ENCODE measurements around the gene AIG1.
A peak's percentile ranks its signal among the peaks of the same experiment; 100 is the strongest.

The AIG1 gene

DNA sequence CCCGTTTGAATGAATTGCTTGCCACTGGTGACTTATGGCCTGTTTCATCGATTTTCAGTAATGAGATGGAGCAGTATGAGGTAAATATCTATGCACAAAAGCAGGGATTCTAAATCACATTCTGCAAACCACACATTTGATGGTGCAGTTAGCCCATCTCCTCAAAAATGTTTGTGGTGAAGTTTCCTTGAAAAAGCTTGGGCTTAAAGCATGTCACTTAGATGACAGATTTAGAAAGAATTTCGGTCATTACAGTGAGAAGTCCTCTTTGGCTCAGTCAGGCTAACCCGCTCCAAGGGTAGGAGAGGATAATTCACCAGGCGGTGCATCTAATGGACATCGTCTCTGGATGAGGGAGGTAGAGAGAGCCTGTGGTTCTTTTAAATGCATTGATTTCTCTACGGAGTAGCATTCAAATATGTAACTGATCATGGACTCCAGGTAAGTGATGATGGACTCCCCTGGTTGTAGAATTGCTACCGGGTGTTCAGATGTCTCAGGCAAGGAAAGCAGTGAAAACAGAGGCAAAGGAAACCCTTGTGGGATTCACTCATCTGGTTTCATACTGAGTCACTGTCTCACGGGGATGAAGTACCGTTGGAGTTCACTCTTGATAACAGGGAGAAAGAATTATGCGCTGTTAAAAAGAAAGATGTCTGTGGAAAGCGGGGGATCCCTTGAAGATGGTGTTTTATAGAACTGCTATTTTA is 65.3 kb downstream of the AIG1 start:
- no peak for DNase-seq (ENCODE audit: low read depth in 2 of 2, low spot score in 1 of 2)

DNA sequence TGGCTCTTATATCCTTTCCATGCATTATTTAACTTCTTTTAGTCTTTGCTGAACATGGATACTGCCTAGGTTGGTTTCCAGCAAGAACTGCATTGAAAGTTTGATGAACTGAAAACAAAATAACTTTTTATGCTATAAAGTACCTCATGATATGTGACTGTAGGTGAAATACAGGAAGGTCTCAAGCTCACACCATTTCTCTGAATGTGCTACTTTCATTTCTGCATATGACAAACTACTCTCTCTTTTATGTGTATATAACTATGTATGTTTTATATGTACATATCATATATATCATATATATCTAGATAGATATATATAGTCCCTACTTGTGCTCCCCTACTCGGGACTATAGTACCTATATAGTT is 65.9 kb downstream of the AIG1 start:
- no peak for DNase-seq (ENCODE audit: low read depth in 2 of 2, low spot score in 1 of 2)

DNA sequence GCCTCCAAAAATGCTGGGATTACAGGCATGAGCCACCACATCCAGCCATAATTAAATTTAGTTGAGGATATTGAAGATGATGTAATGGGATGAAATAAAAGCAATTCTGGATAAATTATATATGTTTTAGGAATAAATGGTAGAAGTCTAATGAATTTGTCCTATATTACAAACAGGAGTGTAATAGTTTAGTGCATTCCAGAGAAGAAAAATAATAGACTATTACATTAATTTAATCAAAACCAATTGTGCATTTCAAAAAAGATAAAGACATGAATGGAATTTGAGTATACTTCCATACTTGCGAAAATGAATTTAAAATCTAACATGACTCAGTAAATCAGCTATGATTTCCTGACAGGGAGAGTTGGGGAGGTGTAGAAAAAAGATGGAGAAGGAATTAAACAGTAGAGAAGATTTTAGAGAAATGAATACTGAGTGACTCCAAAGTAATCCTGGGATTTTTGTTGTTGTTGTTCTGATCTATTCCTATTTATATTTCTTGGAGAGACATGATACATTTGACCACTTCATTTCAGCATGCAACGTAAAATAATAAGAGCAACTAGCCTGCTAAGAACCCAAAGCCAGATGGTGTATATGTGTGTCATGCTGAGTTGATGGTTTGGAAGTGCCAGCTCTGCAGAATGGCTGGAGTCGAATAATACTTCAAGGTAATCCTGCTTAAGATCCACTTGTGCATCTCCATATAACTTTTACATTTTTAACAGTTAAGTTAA is 67.4 kb downstream of the AIG1 start:
- DNase-seq (ENCODE audit: low read depth in 2 of 2, low spot score in 1 of 2): no peak

DNA sequence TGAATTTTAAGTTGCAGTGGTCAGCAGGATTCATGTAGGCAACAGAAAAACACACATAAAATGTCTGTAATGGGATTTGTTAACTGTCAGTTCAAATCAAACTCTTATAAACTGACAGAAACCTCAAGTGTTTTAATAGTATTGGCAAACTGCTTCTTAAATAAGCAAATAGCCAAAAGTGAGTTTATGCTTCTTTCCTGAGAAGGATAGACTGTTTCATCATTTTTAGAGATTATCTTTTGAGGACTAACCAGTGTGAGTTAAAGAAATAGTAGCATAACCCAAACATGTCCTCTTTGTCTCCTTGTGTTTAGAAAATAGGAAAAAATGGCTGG is 68.0 kb downstream of the AIG1 start:
- DNase-seq (ENCODE audit: low read depth in 2 of 2, low spot score in 1 of 2): no peak

DNA sequence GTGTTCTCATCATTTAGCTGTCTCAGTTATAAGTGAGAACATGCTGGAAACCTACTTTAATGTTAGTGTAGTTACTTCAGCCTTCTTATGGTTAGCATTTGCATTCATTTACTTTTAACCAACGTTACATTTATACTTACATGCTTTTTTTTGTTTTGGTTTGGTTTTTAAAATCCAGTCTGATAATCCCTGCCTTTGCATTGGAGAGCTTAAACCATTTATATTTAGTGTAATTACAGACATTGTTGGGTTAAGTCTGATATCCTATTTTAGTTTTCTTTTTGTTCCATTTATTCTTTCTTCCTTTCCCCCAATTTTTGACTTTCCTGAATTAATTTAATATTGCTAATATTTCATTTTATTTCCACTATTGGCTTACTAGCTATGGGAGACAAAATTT is 70.2 kb downstream of the AIG1 start:
- no peak for DNase-seq (ENCODE audit: low read depth in 2 of 2, low spot score in 1 of 2)

DNA sequence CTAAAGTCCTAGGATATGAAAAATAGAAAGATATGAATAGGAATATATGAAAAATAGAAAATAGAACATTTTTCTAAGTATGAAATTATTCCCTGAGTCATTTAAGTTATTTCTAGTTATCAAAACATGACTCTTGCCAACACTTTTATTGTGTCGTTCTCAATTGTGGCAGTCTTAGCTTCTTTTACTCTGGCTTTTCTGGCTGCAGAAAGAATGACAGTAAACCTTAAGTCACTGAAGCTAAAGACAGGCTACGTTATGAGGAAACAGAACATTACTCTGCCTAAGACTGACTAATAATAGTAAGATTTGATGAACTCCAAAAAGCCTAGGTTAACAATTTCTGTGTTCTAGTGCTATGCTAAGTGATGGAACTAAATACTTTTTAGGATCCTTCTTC is 74.6 kb downstream of the AIG1 start:
- DNase-seq (ENCODE audit: low read depth in 2 of 2, low spot score in 1 of 2): no peak

DNA sequence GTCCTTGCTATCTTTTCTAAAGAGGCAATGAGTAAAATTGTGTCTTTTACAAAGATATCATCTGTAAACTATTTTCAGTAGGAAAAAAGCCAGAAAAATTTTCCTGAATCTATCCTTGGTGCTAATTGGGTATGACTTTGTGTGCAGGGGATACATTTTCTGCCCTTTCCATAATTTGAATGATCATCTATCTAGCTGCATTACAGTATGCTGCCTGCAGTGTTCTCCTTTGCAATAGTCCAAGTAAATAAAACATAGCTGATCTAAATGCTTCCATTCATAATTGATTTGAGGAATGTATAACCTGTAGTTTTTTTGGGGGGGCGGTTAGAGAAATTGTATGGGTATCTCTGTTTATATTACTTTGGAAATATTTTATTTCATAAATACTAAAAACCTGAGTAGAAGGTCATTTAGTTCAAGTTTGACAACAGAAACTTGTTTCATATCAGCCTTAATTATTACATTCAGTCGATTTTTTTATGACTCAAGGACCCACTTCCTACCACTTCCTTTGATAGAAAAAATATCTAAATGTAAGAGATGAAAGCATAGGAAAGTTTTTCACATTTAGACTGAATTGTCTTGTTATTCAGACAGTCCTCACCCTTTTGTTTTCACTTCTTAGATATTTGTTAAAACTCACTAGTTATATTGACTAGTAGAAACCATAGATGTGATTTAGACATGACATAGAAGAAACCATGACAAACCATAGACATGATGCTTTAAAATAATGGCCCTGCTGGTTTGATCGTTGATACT is 75.3 kb downstream of the AIG1 start:
- no peak for DNase-seq (ENCODE audit: low read depth in 2 of 2, low spot score in 1 of 2)

DNA sequence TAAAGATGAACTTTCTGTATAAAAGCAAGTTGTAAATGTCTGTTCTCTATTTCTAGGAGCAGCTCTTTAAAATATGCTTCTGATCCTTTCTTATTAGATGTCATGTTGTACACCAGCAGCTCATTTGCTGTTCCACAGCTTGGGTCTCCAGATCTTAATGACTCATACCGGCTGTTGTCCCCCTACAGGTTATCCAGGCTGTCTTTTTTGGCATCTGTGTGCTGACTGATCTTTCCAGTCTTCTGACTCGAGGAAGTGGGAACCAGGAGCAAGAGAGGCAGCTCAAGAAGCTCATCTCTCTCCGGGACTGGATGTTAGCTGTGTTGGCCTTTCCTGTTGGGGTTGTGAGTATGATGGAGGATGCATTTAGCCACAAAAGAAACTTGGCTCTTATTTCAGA is 76.0 kb downstream of the AIG1 start:
- no peak for DNase-seq (ENCODE audit: low read depth in 2 of 2, low spot score in 1 of 2)

DNA sequence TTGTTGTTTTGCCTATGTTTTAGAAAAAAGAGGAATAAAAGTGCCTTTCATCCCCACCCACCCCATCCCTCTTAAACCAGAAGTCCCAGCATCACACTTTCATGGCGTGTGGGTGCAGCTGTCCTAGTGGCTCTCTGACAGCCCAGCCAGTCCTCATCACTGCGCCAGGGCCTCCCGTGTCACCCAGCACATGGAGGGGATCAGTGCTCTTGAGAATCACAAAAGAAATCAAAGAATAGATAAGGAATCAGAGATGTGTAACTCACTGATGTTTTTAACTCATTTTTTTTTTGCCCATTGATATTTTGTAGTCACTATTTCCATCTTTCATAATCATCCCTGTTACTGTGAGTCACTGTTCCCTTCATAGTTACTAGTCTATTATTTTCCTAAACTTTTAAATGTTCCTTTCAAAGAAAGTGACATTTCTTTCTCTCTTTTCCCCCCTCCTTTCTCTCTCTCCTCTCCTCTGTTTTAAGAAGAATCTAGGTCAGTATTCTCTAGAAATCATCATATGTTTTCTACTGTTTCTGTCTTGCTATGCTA is 78.6 kb downstream of the AIG1 start:
- no peak for DNase-seq (ENCODE audit: low read depth in 2 of 2, low spot score in 1 of 2)

DNA sequence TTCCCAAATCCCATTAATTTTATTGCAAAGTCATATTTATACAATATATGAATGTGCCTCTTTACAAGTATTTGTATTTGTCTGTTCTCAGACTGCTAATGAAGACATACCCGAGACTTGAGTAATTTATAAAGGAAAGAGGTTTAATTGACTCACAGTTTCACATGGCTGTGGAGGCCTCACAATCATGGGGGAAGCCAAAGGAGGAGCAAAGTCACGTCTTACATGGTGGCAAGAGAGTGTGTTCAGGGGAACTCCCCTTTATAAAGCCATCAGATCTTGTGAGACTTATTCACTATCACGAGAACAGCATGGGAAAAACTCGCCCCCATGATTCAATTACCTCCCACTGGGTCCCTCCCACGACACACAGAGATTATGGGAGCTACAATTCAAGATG is 79.2 kb downstream of the AIG1 start:
- DNase-seq (ENCODE audit: low read depth in 2 of 2, low spot score in 1 of 2): peak in 1 of 2 donors; percentile 1

DNA sequence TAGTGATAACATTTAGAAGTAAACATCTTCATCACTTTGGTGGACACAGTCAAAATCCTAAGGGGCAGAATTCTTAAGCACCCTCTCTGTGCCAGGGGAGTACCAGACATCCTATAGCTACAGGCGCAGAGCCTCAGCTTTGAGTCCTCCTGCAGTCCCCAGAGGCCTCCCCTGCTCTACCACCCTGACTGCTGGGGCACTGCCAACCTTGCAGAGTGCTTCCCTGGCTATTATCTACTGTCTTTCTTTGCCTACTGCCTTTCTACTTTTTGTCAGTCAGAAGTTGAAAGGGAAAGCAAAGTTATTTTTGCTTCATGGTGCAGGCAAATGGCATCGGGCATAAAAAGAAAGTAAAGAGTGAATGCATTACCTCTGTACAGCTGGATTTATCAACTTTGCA is 80.1 kb downstream of the AIG1 start:
- no peak for DNase-seq (ENCODE audit: low read depth in 2 of 2, low spot score in 1 of 2)

DNA sequence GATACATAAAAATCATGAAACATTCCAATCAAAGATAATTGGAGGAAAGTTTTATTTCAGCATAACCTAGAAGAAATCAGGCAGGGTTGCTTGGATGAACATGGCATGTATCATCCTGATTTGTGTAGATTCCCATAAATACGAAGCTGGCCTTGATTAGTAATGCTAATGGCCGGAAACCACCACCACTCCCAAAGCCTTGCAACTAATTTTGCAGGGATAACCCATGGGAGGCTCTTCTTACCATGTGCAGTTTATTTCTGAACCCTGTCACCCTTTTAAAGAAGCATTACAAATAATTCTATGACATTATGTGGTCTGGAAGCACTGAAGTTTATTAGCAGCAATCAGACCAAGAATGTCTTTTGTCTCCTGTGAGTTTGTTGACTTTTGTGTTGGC is 80.8 kb downstream of the AIG1 start:
- DNase-seq (ENCODE audit: low read depth in 2 of 2, low spot score in 1 of 2): no peak

DNA sequence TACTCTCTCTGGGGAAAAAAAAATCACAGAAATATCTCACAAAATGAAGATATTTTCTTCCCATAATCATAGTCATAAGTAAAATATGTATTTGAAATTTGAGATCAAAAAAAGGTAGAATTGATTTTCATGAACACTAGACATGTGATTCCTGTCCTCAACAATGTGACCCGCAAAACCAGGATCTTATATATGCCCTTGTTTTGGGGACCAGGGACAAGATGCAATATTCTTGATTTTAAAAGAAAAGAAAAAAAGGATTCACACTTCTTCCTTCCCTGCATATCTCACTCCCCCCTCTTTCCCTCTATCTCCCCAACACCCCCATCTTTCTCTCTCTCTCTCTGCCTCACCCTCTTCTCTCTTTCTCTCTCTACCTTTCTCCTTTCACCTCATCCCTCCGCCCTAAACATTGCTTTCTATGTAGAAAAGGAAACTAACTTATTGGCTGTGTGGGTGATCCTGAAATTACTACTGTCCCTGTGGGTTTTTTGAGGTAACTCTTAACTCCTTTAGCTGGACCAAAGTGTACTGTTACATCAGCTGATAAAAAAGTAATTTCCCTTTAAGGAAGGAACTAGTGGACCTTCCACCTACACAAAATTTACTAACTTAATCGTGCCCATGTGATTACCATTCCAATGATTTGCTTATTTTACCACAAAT is 85.6 kb downstream of the AIG1 start:
- DNase-seq (ENCODE audit: low read depth in 2 of 2, low spot score in 1 of 2): no peak

DNA sequence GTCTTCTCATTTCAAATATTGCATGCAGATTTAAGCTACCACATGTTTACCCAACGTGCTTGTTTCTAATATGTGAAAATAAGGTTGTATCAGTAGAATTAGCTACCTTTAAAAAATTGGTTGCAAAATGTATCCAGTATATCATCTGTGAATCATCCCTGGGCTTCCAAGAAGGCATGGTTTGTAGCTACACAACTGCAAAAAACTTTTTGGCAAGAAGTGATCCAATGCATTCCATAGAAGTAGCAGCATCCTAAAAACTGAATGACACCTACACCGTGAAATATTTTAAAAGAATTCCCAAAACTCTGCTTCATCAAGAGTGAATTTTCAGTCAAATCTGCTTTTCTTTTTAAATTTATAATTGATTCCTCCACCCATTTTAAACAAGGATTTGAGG is 89.1 kb downstream of the AIG1 start:
- no peak for DNase-seq (ENCODE audit: low read depth in 2 of 2, low spot score in 1 of 2)

DNA sequence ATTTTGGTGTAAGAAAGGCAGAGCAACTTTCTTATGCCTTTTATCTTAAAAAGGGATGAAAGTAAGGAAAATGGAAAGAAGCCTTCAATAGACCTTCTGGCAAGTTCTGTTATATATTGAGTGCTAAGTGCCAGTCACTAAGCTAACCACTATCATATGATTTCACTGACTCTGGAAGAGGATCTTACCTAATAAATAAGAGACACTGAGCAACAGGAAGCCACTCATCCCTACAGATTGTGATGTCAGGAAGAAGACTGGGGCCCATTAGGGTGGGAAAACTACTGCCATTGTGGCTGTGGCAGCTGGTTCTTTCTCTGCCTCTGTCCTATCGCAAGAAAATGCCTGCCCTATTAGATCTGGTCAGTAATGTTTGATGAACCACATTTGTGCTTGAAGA is 89.6 kb downstream of the AIG1 start:
- no peak for DNase-seq (ENCODE audit: low read depth in 2 of 2, low spot score in 1 of 2)

DNA sequence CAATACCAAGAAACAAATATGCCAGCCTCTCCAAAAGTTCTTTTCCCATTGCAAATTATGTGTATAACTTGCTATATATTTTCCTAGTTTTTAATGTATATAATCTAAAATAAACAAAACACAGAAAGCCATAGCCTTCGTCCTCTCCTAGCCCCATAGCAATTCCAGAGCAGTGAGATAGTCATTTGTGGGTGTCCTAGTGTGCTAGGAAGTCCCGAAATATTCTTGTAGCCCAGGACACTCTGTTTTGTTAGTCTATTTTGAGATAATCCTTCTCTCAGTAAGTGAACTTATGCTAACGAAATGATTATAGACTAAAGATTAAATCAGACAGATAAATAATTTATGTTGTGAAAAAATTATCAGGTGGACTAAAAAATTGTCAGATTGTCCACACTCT is 90.7 kb downstream of the AIG1 start:
- no peak for DNase-seq (ENCODE audit: low read depth in 2 of 2, low spot score in 1 of 2)

DNA sequence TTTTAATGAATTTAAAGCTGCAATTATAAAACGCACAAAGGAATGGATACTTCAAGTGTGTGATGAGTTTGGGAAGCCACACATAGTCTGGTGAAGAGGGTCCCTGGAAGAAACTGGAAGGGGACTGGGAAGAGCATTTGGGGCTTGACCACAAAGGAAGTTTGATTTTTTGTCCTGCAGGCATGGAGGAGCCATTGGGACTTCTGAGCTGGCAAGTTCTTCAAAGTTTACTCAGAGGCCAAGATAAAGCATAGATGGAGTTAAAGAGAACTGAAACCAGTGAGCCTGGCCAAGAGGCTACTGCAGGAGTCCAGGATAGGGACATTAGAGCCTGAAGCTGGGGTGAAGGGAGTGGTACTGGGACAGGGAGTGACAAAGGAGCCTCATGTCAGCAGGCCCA is 95.0 kb downstream of the AIG1 start:
- no peak for DNase-seq (ENCODE audit: low read depth in 2 of 2, low spot score in 1 of 2)

DNA sequence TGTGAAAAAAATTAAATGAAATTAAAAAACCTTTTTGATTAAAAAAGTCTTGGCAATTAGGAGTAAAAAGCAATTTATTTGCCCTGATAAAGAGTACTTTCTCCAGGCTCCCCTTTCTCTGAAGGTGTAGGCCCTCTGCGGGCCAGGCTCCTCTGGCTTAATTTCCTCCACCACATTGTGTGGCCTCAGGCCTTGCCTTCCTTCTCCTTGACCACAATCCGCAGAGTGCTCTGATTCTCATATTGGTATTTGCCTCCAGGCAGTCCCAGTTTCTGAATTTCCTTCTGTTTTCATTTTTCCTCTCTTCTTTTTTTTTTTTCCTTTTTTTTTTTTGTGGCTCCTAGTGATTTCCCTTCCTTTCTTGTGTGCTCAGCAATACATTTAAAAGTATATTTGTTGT is 96.4 kb downstream of the AIG1 start:
- no peak for DNase-seq (ENCODE audit: low read depth in 2 of 2, low spot score in 1 of 2)

DNA sequence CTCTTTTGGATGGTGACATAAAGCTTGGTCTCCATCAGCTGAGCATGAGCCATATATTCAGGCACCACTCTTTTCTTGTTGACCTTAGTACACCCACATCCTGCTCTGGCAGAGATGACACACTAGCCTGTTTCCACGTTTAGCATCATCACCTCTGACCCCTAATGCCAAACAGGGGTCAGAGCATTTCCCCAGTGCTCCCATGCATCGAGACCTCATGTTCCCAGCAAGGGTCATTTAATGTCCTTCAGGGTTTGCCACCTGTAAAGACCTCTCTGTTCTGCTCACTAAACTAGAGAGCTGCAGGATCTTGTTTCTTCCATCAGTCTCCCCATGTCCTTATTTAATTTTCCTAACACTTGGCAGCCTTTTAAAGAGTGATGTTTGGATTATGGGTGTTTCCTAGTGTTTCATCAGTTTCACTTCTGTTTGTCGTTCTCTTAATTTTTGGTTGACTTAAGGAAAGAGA is 97.5 kb downstream of the AIG1 start:
- no peak for DNase-seq (ENCODE audit: low read depth in 2 of 2, low spot score in 1 of 2)

DNA sequence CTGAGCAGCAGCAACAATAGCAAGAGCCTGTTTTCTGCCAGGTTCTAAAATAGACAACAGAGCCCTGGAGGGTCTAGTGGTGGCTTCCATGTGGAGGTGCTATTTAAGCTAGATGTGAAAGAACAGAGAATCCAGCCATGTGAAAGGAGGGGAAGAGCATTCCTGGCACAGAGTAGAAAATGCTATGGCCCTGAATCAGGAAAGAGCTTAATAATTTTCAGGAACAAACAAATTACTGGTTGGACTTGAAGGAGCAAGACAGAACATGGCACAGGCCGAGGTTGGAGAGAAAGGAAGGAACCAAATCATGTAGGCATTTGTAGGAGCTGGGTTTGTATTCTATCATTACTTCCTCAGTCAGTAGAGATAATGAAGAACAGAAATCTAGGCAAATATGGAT is 98.3 kb downstream of the AIG1 start:
- no peak for DNase-seq (ENCODE audit: low read depth in 2 of 2, low spot score in 1 of 2)

DNA sequence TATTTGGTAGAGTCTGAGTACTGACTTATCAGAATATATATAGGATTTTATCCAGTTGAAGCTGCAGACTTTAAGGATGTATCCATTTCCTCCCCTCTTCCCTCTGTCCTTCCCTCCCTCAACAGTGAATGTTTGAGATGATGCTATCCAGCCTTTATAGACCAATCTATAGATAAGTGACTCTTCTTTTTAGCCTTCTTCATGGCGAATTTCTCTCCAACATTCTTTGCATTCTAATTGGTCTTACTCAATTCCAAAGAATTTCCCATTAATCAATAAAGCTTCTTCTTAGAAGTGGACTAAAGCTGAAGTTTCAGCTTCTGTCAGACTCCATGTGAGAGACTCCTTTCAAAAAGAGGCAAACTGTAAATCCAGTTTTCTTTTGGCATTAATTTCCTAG is 99.3 kb downstream of the AIG1 start:
- no peak for DNase-seq (ENCODE audit: low read depth in 2 of 2, low spot score in 1 of 2)
